Medulla oblongata (tissue), 1 donor: ENCODE results near the gene RAPGEF5.

ENCODE experiments used
- DNase-seq: peaks from one replicate; pipeline ENCODE4 v3.0.0-alpha.2; 2015; ENCODE audit errors: extremely low spot score

RAPGEF5 gene

DNA sequence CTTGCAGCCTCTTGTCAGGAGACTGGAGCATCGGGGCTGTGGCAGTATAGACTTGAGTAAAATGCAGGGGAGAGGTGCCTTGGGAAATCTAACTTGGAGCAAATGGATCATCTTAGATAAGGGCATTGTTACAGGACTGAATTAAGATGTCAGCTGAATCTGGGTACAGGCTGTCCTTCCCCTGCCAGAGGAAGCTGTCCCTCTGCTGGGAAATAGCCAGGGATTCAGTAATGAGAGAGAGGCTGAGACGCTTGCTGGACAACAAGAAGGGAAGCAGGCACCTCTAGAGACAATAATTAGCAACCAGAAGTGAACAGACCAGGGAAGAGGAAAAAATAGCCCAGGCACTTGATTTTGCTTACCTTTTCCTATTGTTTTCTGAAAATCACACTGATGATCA lies 20.7 kb upstream of the RAPGEF5 start:
- DNase-seq, result peak; percentile 66

DNA sequence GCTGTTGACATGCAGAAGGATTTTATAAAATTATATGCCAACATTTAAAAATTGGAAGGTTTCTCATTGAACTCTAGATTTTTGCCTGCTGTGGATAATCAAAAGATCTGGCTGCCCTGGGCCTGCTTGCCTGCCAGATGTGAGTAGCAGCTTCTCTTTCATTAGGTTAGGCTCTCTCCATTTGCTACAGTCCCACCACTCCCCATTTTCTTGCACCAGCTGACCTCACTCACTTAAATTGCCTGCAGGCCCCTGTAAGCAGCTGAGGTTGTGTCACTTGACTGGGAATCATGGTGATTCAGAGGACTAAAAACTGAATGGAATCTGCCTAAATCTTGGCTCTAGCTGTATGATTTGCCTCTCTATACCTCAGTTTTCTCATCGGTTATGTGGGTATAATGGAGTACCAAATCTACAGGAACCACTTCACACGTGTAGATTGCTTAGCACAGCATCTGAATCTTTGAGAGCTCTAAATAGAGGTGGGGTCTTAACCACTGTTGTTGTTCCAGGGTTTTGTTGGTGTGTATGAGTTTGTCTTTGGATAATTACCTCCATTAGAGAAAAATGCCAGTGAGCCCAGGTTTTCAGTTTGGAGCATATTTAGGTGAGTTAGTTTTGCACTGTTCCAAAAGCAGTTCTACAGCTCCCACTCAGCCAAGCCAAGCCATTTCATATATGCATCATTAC lies 18.6 kb upstream of the RAPGEF5 start:
- no peak for DNase-seq

DNA sequence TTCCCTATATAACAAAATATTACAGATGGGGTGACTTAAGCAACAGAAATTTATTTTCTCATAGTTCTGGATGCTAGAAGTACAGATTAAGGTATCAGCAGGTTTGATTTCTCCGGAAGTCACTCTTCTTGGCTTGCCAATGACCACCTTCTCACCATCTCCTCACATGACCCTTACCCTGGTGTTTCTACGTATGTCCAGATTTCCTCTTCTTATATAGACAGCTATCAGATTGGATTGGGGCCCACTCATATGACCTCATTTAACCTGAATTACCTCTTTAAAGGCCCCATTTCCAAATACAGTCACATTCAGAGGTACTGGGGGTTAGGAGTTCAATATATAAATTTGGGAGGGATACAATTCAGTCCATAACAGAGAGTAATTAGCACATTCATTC lies 17.0 kb upstream of the RAPGEF5 start:
- no peak for DNase-seq

- no peak for DNase-seq
These were observed 16.4 kb upstream of the RAPGEF5 start for GRCh38 chr7:22373388-22373787.

GRCh38 chr7:22372863-22373262 lies 15.9 kb upstream of the RAPGEF5 start:
- no peak for DNase-seq

- DNase-seq, result no peak
These were observed 14.9 kb upstream of the RAPGEF5 start for GRCh38 chr7:22371878-22372277.

GRCh38 chr7:22364900-22365299 lies 7.9 kb upstream of the RAPGEF5 start:
- DNase-seq, result no peak

DNA sequence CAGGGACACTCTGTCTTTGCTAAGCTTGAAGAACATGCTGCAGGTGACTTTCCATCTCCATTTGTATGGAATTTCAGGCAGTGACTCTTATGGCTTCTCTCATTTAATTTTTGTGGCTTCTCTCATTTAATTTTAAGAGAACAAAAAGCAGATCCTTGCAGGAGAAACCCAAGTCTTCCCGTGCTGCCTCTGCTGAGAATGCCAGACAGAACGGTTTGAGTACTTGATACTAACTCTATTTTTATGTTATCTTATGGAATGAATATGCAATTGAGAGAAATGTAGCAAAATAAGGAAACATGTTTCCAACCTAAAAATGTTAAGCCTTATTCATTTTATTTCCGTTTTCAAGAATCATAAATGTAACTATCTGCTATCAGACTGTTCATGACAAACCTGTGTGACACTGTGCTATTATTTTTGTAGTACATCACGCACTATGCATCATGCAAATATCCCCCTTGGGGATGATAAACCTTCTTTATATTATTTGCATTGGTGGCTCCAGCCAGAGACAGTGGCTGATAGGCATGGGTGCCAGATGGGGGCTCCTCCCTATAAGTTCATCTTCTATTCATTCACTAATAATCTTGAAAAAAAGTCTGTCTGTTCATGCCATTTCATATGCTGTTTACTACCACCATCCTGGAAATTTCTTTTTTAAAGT lies 6.9 kb upstream of the RAPGEF5 start:
- no peak for DNase-seq

- no peak for DNase-seq
These were observed 4.8 kb upstream of the RAPGEF5 start for GRCh38 chr7:22361795-22362194.

- no peak for DNase-seq
These were observed 4.4 kb upstream of the RAPGEF5 start for GRCh38 chr7:22361320-22361719.

DNA sequence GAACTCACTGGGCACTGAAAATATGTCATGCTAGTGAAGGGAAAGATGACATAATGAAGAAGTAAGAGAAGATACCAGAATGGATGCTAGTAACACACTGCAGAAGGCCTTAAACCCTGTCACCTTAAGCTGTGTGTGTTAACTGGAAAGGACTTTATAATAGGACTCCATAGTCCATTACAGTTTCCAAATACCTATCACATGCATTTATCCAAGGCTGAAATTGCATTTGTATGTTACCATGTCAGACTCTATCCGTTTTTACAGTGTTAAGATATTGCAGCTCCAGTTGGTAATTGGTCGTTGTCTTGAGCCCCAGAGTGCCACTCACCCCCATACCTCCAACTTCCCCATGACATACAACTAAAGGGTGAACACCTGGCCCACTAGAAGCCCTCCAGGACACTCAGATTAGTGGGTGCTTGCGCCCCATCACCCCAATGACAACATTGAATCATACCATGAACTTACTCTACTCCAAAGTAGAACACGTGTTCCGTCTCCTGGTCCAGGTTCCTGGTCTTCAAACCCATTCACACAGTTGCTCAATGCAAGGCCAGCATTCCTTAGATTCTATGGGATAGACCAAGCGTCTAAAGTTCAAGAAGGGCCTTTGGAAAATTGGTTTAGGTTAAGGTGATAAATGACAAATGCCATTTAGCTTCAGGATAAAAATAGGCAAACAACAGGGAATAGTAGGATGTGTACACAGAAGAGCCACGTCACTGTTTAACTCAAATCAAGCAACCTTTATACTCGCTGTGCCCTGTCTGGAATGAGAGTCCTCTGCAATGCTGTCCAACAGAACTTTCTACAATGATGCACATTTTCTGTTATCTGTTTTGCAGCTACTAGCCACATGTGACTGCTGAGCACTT lies 2.1 kb upstream of the RAPGEF5 start:
- no peak for DNase-seq

GRCh38 chr7:22357311-22358175 lies 589 bp upstream of the RAPGEF5 start:
- DNase-seq, result no peak

GRCh38 chr7:22356010-22356691 lies 803 bp downstream of the RAPGEF5 start:
- DNase-seq, result no peak

DNA sequence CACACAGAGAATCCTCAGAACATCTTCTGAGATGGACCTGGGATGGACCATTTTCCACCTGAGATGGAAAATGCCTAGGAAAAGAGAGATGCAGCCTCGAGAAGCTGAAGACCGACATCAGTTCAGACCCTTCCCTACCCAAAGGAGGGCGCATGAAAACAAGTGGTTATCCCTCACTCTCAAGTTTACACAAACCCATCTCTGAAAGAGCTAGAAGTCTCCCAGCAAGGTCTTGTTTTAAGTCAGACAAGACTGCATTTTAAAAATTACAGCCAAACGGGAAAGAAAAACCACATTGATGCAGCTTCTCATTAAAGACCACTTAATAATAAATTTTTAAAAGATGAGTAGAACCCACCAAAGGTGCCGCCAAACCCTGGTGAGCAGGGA lies 1.3 kb downstream of the RAPGEF5 start:
- DNase-seq, result no peak

GRCh38 chr7:22354462-22354861 lies 2.5 kb downstream of the RAPGEF5 start:
- DNase-seq, result no peak

DNA sequence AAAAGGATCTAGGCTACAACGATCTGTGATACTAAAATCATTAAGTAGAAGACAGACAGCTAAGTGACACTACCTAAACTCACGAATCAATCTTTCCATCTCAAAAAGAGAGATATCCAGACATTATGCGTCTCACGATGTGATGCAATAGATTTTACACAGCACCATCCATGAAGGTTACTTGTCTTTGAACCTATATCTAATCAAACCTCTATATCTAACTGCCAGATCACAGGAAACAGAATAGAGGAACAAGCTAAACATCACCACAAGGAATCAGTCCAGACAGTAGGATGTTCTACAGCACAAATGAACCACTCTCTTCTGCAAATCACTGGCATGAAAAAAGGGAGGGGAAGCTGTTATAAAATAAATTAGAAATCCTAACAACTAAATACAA lies 4.1 kb downstream of the RAPGEF5 start:
- no peak for DNase-seq

DNA sequence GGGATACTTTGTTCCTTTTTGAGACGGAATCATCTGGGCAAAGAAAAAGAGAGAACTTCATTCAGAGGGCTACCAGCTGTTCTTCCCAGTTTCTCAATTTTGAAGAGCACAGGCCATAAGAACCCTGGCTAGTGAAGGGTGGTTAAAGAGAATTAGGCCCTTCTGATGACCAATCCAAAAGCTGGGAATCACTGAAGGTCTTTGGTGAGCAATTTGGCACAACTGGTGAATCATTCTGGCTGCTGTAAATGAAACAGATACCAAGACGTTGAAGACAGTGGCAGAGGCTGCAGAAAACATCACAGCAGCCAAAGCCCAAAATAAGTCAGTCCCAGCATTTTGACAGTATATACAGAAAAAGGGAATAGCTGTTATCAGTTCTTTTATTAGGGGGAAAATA lies 5.1 kb downstream of the RAPGEF5 start:
- no peak for DNase-seq

DNA sequence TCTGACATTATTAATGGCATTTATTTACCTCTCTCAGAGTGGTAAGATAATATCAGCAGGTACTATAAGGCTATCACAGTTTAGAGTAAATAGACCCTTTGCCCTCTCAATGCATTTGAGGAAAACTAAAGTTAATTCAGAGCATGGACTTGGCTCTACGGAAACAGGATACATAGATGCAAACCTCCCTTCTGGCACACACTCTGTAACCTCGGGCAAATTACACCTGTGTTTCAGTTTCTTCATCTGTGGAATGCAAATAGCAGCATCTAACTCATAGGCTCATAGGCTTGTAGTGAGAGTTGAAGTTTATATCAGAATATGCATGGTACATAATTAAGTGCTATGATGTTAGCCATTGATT lies 5.6 kb downstream of the RAPGEF5 start:
- DNase-seq, result no peak

DNA sequence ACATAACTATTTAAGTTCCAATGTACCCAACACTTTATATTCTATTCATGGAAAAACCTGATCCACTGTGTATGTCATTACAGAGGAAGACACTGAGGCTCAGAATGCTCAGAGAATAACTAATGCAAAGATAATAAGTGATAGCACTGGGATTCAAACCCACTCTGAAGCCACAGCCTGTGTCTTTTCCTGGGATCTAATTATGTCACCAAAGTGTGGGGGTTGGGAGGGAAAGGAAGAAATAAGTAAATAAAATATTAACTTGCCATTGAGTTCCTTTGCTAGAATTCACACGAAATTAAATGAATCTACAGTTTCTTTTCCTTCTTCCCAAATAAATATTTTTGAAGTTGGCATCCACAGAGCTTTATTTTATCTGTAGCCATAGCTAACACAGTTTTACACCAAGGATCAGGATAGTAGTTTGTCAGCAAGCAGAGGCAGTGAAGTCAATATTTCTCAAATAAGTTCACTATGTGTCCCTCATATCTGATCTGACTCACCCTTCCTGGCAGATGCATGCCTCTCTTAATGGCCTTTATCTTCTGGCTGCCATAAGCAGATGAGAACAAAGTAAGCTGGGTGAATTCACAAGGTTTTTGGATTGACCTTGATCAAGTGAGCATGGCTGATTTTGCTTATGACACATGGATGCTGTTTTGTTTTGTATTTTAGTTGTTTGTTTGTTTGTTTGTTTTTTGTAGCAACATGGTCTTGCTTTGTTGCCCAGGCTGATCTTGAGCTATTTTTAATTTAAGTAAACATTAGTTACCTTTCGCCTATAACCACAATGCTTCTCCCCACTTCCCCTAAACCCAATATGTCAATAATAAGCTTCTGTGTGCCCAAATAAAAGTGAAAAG lies 6.3 kb downstream of the RAPGEF5 start:
- no peak for DNase-seq

DNA sequence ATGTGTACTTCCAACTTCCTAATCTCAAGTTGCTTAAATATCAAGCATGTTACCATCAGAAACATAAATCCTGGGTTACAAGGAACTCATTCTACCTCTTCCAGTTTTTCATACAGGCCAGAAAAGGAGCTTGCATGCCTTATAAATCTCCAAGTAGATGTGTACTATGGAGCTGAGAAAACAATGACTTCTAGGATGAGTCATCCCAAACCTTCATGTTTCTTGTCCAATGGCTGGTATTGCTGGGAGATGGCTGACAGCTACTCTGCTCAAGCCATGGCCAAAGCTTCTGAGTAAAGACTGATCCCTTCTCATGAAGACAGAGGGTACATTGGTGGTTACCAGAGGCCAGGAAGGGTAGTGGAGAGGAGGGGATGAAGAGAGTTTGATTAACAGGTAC lies 8.6 kb downstream of the RAPGEF5 start:
- DNase-seq, result no peak
